ENCODE measurements around the gene DIPK2A. TPM values are rescaled to one million over a fixed set of nuclear protein-coding genes. Genes with fewer than 3 reads are reported as not detected.

The DIPK2A gene
- polyA plus RNA-seq, 1 of the 3 experiments (the other 2 are of a cell fraction): 0.03 TPM

- Histone ChIP-seq H3K79me2 (ENCODE audit: insufficient read depth) (no peaks in the 10 kb centered on the region), H3K9me3 (no peaks in the 10 kb centered on the region), H3K9ac (no peak overlapping the region), H3F3A (replicated peaks; ENCODE audit: insufficient read depth) (no peaks in the 10 kb centered on the region), H3K9me2 (no peaks in the 10 kb centered on the region), H4K20me1 (ENCODE audit: insufficient read depth) (no peaks in the 10 kb centered on the region), H2AFZ (ENCODE audit: low read depth) (no peak overlapping the region), H3K36me3 (replicated peaks in 1 of 2; ENCODE audit: control insufficient read depth in 1 of 2, insufficient read depth in 2 of 2, low read length in 1 of 2) (no peaks in the 10 kb centered on the region), H3K27ac (ENCODE audit: low read depth in 2 of 2, low read length in 1 of 2) (no peak overlapping the region), H3K4me1 (ENCODE audit: control insufficient read depth in 1 of 2, insufficient read depth in 2 of 2, low read depth in 1 of 2, low read length in 1 of 2) (peaks cover 0 to 6% of the 10 kb centered on the region in 2 experiments; a peak in 2 of 4 replicates), H3K27me3 (ENCODE audit: insufficient read depth) (peaks cover 22% of the 10 kb centered on the region), H3K4me2 (no peak overlapping the region), H3K4me3 (ENCODE audit: low read depth in 2 of 2, low read length in 1 of 2) (no peak overlapping the region)
- CTCF ChIA-PET: no interaction called here
- 14% methylated on average over 6 of the region's 6 CpGs for WGBS (ENCODE audit: low lambda C conversion rate)
- POLR2A ChIA-PET: no interaction called here
- TF ChIP-seq USF1 (IDR thresholded peaks at IDR 0.05; ENCODE audit: borderline replicate concordance, low read depth): no peak
- DNase-seq: no peak
Observed at GRCh38 chr3:143974271-143975238, 2.9 kb downstream of the DIPK2A start.

- CTCF ChIA-PET: interaction anchor here (1.0 kb wide), 1 partner anchor 13 kb away, joined by 4 read pairs; no protein-coding TSS in a partner anchor
Observed at GRCh38 chr3:143975554-143976152, 4.0 kb downstream of the DIPK2A start.

More at GRCh38 chr3:143975554-143976152, 4.0 kb downstream of the DIPK2A start:
- Histone ChIP-seq H3K9me3 (no peaks in the 10 kb centered on the region), H2AFZ (ENCODE audit: low read depth) (no peak overlapping the region; the same call in 1 of the 2 replicates), H3F3A (replicated peaks; ENCODE audit: insufficient read depth) (no peaks in the 10 kb centered on the region), H4K20me1 (ENCODE audit: insufficient read depth) (no peaks in the 10 kb centered on the region), H3K4me2 (no peak overlapping the region), H3K4me3 (ENCODE audit: low read depth in 2 of 2, low read length in 1 of 2) (peak overlapping the region in 1 of 2 experiments; percentile 9; a peak in 1 of 4 replicates), H3K27ac (ENCODE audit: low read depth in 2 of 2, low read length in 1 of 2) (no peak overlapping the region), H3K4me1 (ENCODE audit: control insufficient read depth in 1 of 2, insufficient read depth in 2 of 2, low read depth in 1 of 2, low read length in 1 of 2) (peaks cover 0 to 6% of the 10 kb centered on the region in 2 experiments; a peak in 2 of 4 replicates), H3K9me2 (no peaks in the 10 kb centered on the region), H3K27me3 (ENCODE audit: insufficient read depth) (peaks cover 22% of the 10 kb centered on the region), H3K9ac (no peak overlapping the region), H3K79me2 (ENCODE audit: insufficient read depth) (no peaks in the 10 kb centered on the region), H3K36me3 (replicated peaks in 1 of 2; ENCODE audit: control insufficient read depth in 1 of 2, insufficient read depth in 2 of 2, low read length in 1 of 2) (no peaks in the 10 kb centered on the region)
- WGBS (ENCODE audit: low lambda C conversion rate): 7% methylated on average over 3 of the region's 3 CpGs
- POLR2A ChIA-PET: no interaction called here
- no peak for DNase-seq
- no peak for TF ChIP-seq GATA2 (CRISPR knock-in tag; IDR thresholded peaks at IDR 0.05)
- TF ChIP-seq CTCF (IDR thresholded peaks at IDR 0.05): peak; percentile 62
